Mucosa of descending colon (tissue), 3 donors: ENCODE results near the gene CDCP2. TPM values are rescaled to one million over a fixed set of nuclear protein-coding genes. Genes with fewer than 3 reads are reported as not detected.

Experiments
- ATAC-seq: fragments of 200-7000 bp; cut with Tn5 transposase; one replicate; pipeline ENCODE4 v1.9.1; 2020; ENCODE audit warnings: mild to moderate bottlenecking, moderate library complexity
- DNase-seq, 3 donors: peaks; one replicate each; pipeline ENCODE4 v3.0.0-alpha.2; 2020
- H3K36me3 ChIP-seq: fragments of 200-600 bp; one replicate; pipeline ENCODE4 v1.8.0; 2021; ENCODE audit warnings: low read depth, mild to moderate bottlenecking
- H3K4me1 ChIP-seq: fragments of 200-600 bp; one replicate; pipeline ENCODE4 v1.8.0; 2021; ENCODE audit warnings: low read depth, mild to moderate bottlenecking
- H3K4me3 ChIP-seq: fragments of 200-600 bp; one replicate; pipeline ENCODE4 v1.8.0; 2021; ENCODE audit warnings: mild to moderate bottlenecking
- H3K9me3 ChIP-seq: fragments of 200-600 bp; one replicate; pipeline ENCODE4 v1.8.0; 2021; ENCODE audit warnings: mild to moderate bottlenecking
- CTCF ChIP-seq: fragments of 200-600 bp; IDR thresholded peaks from one replicate; pipeline ENCODE4 v1.8.0; 2022; ENCODE audit warnings: antibody characterized with exemption, mild to moderate bottlenecking
- intact Hi-C, 2 donors: fragments of 100-400 bp; cut with DNase I in 1 of 2; cut with micrococcal nuclease in 1 of 2; formaldehyde crosslinking; loops; one replicate each; pipeline versions ENCODE4 v1.11.0 to v1.11.1; 2022; cut with DNase I, micrococcal nuclease
- total RNA-seq, 3 donors: library from RNA; stranded (reverse); fragmentation: NEBNext Ultra II Directional in 2 of 3; extraction: Animal tissue kit (Norgen Biotek cat#: 25700) in 2 of 3; gene quantifications; one replicate each; pipeline versions ENCODE4 v1.2.1 to v1.2.4, GENCODE V29; 2021 to 2023
- donor health status: DM: no; HTN: no; CAD: no; lungs with moderate emphysema.
- donor health status: DM: no; HTN: no; CAD: no.
- donor health status: DM: no; HTN: yes; CAD: no.

The CDCP2 gene
- total RNA-seq, 3 donors from 2014 or later: 0.09 to 0.26 TPM; not detected in 1

- intact Hi-C loops: no loop called here
- ATAC-seq: no peak
Observed at GRCh38 chr1:54178296-54179070, 25.7 kb upstream of the CDCP2 start.

GRCh38 chr1:54177726-54178125, 24.9 kb upstream of the CDCP2 start:
- H3K9me3 ChIP-seq: no peaks in the 10 kb centered on the region
- no peaks in the 10 kb centered on the region for H3K36me3 ChIP-seq
- H3K4me1 ChIP-seq: no peaks in the 10 kb centered on the region
- no peak overlapping the region for H3K4me3 ChIP-seq
- ATAC-seq (no peak), DNase-seq (no peak)
- intact Hi-C loops: no loop called here
- no peak for TF ChIP-seq CTCF

More at GRCh38 chr1:54178296-54179070, 25.7 kb upstream of the CDCP2 start:
- no peak for DNase-seq
- no peaks in the 10 kb centered on the region for H3K4me1 ChIP-seq
- H3K9me3 ChIP-seq: no peaks in the 10 kb centered on the region
- no peaks in the 10 kb centered on the region for H3K36me3 ChIP-seq
- no peak overlapping the region for H3K4me3 ChIP-seq
- no peak for TF ChIP-seq CTCF

- H3K36me3 ChIP-seq: no peaks in the 10 kb centered on the region
- H3K4me1 ChIP-seq: no peaks in the 10 kb centered on the region
- no peak for TF ChIP-seq CTCF
- no peak for ATAC-seq
- DNase-seq: no peak
- intact Hi-C loops: no loop called here
- no peak overlapping the region for H3K4me3 ChIP-seq
- no peaks in the 10 kb centered on the region for H3K9me3 ChIP-seq
Observed at GRCh38 chr1:54176621-54177327, 24.0 kb upstream of the CDCP2 start.

GRCh38 chr1:54174106-54174505, 21.3 kb upstream of the CDCP2 start:
- ATAC-seq (no peak), DNase-seq (no peak)
- intact Hi-C loops: no loop called here
- H3K4me3 ChIP-seq: no peak overlapping the region
- no peaks in the 10 kb centered on the region for H3K9me3 ChIP-seq
- no peaks in the 10 kb centered on the region for H3K4me1 ChIP-seq
- no peaks in the 10 kb centered on the region for H3K36me3 ChIP-seq
- no peak for TF ChIP-seq CTCF

GRCh38 chr1:54173681-54174080, 20.9 kb upstream of the CDCP2 start:
- ATAC-seq (no peak), DNase-seq (no peak)
- H3K36me3 ChIP-seq: no peaks in the 10 kb centered on the region
- intact Hi-C loops: no loop called here
- H3K4me3 ChIP-seq: no peak overlapping the region
- H3K4me1 ChIP-seq: no peaks in the 10 kb centered on the region
- TF ChIP-seq CTCF: no peak
- H3K9me3 ChIP-seq: no peaks in the 10 kb centered on the region
